ENCODE results near the gene PDCD2L.
"Not testable (repeated sequence)": the region's sequence is repeated elsewhere in the genome, so short reads cannot be mapped to it uniquely, and the experiment has no call there.

Gene PDCD2L

GRCh38 chr19:34380639-34381241 is 23.5 kb upstream of the PDCD2L start:
- no peak for DNase-seq

DNA sequence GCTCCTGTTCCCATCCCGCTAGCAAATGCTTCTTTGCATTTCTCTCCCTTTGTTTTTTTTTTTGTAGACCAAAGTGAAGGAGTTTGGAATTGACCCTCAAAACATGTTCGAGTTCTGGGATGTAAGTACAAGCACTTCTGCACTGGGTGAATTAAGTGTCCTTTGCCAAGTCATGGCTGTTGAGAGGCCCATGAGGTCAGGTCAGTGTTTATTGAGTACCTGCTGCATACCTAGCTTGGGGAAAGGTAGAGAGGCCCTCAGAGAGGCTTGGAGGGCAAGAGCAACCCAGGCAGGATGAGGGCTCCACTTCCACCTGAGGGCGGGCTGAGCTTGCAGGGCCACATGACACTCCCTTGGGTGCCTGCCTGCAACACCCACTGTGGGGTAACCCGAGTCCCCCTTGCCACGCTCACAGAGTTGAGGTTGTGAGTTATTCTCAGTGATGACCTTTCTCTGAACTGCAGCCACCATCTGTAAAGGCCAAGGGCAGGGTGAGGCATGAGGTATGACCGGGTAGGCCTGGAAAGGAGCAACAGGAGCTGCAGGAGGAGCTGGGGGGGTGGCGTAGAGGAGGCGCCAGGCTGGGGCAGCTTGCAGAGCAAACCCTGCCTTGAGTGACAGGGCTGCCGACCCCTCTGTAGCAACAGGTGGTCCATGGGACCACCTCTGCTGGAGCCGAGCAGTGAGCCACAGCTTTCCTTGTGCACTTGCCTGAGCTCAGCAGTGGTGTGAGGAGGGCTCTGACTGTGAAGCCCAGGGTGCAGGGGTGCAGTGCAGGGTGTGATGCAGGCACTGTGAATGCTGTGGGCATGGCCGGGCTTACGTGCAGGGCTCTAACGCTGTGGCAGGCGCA is 22.6 kb upstream of the PDCD2L start:
- no peak for DNase-seq

DNA sequence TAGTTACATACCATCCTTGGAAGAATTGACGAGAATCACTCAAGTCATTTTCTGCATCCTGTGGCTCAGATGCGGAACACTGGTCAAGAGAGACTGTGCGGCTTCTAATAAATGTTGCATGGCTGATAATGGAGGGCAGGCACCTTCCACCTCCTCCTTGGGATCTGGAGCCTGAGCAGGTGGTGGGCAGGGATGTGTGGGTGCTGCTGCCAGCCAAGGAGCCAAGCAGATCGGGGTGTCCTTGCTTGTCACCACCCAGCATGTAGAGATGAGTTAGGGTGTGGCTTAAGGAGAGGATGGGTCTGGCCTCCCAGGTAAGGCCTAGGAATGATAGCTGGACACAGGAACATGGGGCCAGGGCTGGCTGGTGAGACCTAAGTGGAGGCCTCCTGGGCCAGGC is 21.7 kb upstream of the PDCD2L start:
- no peak for DNase-seq

- no peak for DNase-seq
Observed at GRCh38 chr19:34383599-34383998, 20.6 kb upstream of the PDCD2L start.

GRCh38 chr19:34386645-34387445 is 17.4 kb upstream of the PDCD2L start:
- DNase-seq = no peak

GRCh38 chr19:34387446-34387810 is 16.8 kb upstream of the PDCD2L start:
- DNase-seq = no peak

GRCh38 chr19:34388745-34389144 is 15.5 kb upstream of the PDCD2L start:
- DNase-seq = not testable (repeated sequence)

DNA sequence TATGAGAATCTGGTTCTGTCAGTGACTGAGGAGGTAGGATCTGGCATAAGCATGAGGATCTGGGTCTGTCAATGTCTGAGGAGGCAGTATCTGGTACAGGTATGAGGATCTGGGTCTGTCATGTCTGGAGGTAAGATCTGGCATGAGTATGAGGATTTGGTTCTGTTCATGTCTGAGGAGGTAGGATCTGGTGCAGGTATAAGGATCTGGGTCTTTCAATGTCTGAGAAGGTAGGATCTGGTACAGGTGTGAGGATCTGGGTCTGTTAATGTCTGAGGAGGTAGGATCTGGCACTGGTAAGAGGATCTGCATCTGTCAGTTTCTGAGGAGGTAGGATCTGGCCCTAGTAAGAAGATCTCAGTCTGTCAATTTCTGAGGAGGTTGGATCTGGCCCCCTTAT is 12.4 kb upstream of the PDCD2L start:
- DNase-seq = no peak

DNA sequence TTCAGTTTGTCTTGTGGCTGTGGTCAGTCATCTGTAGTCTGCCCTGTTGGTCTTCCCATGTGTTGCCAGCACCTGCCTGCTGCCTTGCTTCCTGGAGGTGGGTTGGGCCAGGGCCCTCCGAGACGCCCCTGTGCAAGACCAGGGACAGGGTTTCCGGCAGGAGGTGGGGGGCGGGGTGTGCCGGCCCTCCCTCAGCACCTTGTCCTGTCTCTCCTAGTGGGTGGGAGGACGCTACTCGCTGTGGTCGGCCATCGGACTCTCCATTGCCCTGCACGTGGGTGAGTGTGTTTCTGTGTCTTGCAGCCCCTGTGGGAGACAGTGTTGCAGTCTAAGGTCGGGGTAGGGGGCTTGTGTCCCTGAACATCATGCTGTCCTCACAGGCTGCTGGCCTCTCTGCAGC is 11.2 kb upstream of the PDCD2L start:
- DNase-seq = no peak

DNA sequence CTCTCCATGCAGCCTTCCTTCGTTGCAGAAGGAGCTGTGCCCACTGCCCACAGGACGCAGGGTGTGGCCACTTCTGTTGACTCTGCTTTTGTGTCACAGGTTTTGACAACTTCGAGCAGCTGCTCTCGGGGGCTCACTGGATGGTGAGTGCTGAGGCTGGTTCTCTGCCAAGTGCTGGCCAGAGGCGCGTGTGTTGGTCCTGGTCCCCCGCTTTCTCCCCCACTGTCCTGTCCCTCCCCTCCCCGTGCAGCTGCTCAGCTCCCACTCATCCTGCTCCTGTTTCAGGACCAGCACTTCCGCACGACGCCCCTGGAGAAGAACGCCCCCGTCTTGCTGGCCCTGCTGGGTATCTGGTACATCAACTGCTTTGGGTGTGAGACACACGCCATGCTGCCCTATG is 10.6 kb upstream of the PDCD2L start:
- DNase-seq = no peak

- no peak for DNase-seq
Observed at GRCh38 chr19:34397853-34398252, 6.3 kb upstream of the PDCD2L start.

DNA sequence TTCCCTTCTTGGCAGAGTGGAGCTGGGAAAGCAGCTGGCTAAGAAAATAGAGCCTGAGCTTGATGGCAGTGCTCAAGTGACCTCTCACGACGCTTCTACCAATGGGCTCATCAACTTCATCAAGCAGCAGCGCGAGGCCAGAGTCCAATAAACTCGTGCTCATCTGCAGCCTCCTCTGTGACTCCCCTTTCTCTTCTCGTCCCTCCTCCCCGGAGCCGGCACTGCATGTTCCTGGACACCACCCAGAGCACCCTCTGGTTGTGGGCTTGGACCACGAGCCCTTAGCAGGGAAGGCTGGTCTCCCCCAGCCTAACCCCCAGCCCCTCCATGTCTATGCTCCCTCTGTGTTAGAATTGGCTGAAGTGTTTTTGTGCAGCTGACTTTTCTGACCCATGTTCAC is 4.3 kb upstream of the PDCD2L start:
- no peak for DNase-seq

GRCh38 chr19:34400844-34401243 is 3.4 kb upstream of the PDCD2L start:
- not testable (repeated sequence) for DNase-seq

DNA sequence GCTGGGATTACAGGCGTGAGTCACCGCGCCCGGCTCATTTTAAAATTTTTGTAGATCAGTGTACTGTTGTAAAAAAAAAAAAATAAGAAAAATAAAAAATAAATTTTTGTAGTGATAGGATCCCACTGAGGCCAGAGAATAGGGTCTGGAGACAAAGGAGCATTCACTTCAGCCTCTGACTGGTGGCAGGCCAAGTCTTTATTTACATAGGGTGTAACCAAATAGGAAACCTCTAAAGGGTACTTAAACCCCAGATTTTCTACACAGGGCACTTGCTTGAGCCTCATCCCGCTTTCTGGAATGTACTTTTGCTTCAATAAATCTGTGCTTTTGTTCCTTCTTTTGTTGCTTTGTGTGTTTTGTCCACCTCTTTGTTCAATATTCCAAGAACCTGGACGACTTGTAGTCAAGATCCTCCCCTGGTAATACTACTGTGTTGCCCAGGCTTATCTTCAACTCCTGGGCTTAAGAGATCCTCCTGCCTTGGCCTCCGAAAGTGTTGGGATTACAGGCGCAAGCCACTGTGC is 2.1 kb upstream of the PDCD2L start:
- no peak for DNase-seq

- no peak for DNase-seq
Observed at GRCh38 chr19:34403784-34404108, 453 bp upstream of the PDCD2L start.

DNA sequence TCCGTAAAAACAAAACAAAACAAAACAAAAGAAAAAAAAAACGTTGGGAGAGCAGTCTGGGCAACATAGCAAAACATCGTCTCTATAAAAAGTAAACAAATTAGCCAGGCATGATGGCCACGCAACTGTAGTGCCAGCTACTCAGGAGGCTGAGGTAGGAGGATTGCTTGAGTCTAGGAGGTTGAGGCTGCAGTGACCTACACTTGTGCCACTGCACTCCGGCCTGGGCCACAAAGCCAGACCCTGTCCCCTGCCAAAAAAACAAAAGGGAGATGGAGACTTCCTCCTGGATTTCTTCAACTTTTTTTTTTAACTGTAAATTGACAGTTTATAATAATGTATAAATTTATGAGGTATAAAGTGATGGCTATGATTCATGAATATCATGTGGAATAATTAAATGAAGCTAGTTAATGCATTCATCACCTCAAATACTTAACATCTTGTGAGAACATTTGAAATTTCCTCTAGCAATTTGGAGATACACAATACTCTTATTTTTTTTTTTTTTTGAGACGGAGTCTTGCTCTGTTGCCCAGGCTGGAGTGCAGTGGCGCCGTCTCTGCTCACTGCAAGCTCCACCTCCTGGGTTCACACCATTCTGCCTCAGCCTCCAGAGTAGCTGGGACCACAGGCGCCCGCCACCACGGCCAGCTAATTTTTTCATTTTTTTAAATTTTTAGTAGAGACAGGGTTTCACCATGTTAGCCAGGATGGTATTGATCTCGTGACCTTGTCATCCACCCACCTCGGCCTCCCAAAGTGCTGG is 1.9 kb downstream of the PDCD2L start:
- no peak for DNase-seq

- no peak for DNase-seq
Observed at GRCh38 chr19:34408411-34408810, 4.2 kb downstream of the PDCD2L start.

DNA sequence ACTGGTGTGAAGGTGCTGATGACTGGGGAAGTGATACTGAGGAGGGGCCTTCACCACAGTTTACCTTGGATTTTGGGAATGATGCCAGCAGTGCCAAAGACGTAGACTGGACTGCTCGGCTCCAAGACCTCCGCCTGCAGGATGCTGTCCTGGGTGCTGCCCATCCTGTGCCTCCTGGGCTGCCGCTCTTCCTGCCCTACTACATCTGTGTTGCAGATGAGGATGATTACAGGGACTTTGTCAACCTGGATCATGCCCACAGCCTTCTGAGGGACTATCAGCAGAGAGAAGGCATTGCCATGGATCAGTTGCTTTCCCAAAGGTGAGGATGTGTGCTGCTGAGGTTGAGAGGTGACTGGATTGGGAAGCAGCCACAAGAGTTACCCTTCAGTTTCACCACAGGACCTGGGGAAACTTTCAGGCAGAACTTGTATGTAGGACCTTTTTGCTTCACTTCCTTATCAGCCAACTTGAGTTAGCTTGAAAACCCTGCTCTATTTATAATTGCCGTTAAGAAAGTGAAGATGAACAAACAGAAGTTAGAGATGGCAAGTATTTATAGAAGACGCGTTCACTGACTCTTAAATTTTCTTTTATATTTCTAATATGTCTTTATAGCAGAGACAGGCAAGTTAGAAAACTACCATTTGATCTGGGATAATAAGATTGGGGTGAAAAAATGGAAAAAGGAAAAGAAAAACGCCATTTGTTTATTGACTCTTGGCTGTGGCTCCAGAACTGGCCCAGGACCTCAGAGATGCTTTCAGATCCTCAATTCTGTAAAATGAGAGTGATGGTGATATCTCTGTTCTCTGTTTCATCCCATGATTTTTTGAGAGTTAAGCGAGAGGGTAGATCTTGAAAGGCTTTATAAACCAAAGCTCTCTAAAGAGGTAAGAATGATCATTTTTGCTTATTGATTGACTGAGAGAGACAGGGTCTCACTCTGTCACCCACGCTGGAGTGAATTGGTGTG is 5.3 kb downstream of the PDCD2L start:
- DNase-seq = no peak

GRCh38 chr19:34411216-34411615 is 7.0 kb downstream of the PDCD2L start:
- no peak for DNase-seq

DNA sequence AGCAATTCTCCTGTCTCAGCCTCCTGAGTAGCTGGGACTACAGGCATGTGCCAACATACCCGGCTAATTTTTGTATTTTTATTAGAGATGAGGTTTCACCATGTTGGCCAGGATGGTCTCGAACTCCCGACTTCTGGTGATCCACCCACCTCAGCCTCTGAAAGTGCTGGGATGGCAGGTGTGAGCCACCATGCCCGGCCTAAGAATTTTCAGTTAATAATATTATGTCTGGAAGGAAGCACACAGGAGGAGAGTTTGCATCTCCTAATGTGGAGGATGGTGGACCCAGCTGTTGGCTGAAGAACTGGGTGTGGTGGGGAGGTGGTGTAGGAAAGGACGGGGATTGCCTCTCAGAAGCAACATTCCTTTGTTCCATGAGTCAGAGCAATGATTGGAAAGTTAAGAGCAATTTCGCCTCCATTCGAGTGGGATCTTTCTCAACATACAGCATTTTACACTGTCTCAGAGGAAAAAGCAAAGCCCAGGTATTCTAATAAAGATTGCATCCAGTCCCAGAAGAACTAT is 11.9 kb downstream of the PDCD2L start:
- DNase-seq = no peak

GRCh38 chr19:34418300-34418699 is 14.1 kb downstream of the PDCD2L start:
- DNase-seq = no peak
